T-helper 1 cell treated with Interleukin-12 subunit alpha and Interleukin-12 subunit beta and Interleukin-4 antibody, amounts not matched to agents 30 ng/mL and 1 ng/mL, for 36 hours (primary cell): ENCODE results near the gene COQ8B. TPM values are rescaled to one million over a fixed set of nuclear protein-coding genes. Genes with fewer than 3 reads are reported as not detected.
"Not testable (repeated sequence)": the region's sequence is repeated elsewhere in the genome, so short reads cannot be mapped to it uniquely, and the experiment has no call there.

Experiments used
- intact Hi-C: fragments of 100-400 bp; cut with micrococcal nuclease; formaldehyde crosslinking; loops from one replicate; pipeline ENCODE4 v1.15.1; 2024
- total RNA-seq: library from RNA; stranded (reverse); gene quantifications from 2 replicates; pipeline ENCODE4 v1.2.3, GENCODE V29; 2022

The COQ8B gene
- total RNA-seq, 1 donor from 2014 or later = 33.5 TPM

DNA sequence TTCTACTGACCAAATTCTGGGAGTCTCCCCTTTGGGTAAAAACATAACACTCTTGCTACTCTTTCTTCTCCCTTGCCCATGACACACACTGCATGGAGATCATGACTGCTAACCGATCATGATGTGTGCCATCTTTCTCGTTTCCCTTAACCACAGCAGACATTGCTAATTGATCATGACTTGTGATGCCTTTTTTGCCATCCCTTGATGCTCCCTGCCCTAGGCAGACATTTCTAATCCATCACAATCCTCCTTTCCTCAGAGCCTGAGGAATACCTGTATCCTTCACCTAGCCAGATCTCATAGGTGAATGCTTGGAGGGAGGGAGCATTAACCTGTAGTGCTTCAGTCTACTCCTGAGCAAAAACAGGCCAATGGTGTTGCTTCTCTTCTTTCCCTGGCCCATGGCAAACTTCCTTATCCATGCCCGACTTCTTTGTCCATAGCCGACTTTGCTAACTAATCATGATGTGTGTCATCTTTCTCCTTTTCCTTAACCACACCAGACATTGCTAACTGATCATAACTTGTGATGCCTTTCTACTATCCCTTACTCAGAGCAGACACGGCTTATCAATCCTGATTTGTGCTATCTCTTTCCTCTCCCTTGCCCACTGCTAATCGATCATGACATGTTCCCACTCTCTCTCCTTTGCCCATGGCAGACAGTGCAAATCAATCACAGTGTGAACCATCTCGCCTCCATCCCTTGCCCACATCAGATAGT, 44.0 kb downstream of the COQ8B start:
- intact Hi-C loops = no loop called here

DNA sequence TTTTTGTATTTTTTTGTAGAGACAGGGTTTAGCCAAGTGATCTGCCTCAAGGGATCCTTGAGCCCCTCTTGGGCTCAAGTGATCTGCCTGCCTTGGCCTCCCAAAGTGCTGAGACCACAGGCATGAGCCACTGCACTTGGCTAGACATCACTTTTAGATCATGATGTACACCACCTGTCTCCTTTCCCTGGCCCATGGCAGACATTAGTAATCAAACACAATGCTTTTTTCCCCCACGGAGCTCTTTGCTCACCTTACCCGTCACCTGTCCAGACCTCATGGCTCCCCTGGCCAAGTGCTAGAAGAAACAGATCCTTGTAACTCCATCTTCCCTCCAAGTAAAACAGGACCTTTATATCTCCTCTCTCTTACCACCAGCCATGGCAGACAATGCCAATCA, 44.6 kb downstream of the COQ8B start:
- intact Hi-C loops = no loop called here

DNA sequence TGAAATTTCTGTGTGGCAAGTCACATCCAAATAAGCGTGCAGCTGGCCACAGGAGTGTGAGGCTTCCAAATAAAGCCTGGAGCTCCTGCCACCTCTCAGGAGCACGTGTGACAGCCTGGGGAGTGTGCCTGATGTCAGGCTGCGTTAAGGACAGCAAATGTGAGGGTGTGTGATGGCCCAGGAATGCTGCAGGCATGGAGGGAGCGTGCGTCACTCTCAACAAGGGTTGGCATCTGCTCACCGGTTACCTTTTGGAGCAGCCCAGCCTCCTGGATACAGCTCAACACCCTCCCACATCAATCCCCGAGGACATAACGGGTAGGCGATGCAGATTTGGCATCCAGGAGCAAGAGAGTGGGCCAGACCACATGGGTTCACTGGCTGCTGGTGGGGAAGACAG, 45.3 kb downstream of the COQ8B start:
- intact Hi-C loops = no loop called here

DNA sequence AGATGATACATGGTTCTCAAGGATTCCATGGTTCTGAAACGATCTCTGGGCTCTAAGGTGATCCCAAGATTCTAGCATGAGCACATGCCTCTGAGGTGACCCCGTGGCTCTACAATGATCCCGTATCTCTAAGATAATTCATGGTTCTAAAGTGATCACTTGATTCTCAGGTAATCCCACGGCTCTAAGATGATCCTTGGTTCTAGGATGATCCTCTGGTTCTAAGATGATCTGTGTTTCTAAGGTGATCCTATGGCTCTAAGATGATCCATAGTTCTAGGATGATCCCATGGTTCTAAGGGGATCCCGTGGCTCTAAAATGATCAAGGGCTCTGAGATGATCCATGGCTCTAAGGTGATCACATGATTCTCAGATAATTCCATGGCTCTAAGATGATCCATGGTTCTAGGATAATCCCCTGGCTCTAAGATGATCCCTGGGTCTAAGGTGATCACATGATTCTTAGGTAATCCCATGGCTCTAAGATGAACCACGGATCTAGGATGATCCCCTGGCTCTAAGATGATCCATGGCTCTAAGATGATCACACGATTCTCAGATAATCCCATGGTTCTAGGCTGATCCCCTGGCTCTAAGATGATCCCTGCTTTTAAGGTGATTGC, 47.6 kb downstream of the COQ8B start:
- intact Hi-C loops = no loop called here

DNA sequence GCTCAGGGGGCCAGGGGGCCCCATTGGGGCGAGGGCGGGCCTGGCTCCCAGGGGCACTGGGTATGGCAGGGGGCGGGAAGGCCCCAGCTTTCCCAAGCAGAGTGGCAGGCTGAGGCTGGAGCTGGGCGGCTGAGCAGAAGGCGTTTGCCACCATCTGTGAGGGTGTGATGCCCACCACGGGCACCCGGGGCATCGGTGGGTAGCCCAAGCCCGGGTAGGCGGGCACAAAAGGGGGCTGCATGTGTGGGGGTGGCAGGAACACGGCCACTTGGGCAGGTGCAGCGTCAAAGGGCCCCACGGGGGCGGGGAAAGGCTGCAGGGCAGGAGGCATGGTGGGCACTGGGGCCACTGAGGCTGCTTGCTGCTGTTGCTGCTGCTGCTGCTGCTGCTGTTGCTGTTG, 49.1 kb downstream of the COQ8B start:
- intact Hi-C loops = no loop called here

DNA sequence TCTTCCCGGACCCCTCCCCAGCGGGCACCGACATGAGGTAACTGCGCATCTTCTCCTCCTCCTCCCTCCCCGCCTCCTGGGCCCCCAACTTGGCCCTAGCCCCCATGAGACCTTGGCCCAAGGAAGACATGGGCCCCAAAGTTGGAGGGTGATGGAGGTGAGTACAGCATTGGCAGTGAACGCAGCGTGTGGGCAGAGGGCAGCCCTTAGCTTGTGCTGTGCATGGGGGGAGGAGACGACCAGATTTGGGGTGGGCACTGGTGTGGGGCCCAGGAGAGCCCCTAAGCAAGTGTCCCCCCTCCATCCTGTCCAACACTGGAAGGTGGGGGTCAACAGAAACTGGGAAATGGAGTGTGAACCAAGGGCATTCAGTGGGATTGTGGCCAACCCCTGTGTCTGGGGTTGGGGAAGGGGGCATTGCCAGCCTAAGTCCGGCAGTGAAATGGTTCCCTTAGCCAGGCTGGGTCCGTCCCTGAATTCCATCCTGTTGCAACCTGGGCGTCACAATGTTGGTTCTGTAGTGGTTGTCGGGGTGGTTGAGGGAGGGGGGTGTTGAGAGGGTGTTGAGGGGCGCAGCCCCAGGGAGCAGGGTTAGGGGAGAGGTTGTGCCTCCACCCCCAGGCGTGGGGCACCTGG, 49.8 kb downstream of the COQ8B start:
- intact Hi-C loops = no loop called here

DNA sequence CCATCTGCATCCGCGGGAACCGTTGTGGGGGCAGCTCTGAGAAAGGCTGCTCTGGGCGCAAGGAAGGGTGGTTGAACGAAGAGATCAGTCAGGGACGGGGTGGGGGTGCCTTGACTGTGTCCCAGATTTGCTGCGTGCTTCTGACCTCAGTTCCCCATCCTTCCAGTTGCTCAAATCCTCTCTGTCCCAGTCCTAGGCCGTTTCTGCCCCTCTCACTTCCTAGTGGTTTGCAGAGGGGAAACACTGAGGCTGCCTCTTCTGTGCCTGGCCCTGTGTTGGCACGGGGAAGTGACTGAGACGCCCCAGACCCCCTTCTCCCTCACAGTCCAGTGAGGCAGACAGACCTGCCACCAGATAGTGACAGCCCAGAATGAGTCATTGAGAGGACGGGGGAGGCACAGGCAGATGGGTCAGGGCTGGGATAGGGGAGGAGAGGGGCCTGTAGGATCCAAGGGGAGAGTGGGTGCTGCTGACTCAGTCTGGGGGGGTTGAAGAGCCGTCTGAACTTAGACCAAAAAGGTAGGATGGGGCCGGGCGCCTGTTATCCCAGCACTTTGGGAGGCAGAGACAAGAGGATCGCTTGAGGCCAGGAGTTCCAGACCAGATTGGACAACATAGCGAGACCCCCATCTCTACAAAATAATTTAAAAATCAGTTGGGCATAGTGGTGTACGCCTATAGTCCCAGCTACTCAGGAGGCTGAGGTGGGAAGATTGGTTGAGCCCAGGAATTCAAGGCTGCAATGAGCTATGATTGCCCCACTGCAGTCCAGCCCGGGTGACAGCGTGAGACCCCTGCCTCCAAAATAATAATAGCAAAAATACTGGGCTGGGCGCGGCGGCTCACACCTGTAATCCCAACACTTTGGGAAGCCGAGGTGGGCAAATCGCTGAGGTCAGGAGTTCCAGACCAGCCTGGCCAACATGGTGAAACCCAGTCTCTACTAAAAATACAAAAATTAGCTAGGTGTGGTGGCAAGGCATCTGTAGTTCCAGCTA, 52.7 kb downstream of the COQ8B start:
- intact Hi-C loops = loop anchor here (1.0 to 5.0 kb wide), 10 partner anchors 26 to 644 kb away; partner anchors contain the start of genes NUMBL and SNRPA

DNA sequence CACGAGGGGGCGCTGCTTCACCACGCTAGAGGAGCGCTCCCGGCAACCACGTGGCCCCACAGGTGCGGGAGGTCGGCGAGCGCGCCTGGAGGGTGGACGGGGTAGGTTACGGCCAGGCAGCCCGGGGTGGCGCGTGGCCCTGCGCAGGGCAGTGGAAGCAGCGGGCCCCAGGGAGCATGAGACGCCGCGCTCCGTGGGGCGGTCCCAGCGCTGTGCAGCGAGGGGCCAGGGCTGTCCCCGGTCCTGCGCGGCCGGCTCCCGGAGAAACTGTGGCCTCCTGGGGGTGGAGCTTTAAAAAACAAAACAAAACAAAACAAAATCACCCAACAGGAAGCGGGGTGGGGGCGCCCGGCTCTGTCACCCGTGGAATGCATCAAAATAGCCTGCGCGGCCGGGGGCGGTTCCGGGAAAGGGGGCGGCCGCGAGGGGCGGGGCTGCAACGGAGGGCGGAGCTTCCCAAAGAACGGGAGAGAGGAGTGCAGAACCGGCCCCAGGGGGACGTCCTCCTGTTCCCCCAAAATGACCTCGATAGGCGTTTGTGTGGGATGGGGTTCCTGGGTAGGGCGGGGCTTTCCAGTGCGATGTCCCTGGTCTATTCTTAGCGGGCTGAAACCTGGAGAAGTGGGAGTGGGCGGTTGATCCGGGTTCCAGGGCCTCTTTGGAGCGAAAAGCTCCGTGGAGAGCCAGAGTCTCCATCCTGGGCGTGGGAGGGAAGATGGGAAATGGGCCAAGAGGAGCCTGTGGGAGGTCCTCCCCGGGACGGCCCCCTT, 53.6 kb downstream of the COQ8B start:
- intact Hi-C loops = loop anchor here (1.0 to 5.0 kb wide), 12 partner anchors 27 to 645 kb away; partner anchors contain the start of genes NUMBL and SNRPA

DNA sequence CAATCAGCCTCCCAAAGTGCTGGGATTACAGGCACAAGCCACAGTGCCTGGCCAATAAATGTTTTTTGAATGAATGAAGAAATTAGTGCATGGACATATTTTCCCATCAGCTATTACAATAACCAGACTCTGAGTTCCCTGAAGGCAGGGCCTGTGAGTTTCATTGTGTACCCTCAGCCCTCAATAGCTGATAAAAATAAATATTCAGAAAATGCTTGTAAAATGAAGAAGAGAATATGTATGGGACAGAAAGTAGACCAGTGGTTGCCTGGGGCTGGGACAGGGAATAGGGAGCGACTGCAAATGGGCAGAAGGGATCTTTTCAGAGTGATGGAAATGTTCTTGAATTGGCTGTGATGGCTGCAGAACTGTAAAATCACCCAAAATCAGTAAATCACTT, 55.1 kb downstream of the COQ8B start:
- intact Hi-C loops = loop anchor here (1.0 to 5.0 kb wide), 4 partner anchors 158 to 601 kb away; no protein-coding TSS in a partner anchor

DNA sequence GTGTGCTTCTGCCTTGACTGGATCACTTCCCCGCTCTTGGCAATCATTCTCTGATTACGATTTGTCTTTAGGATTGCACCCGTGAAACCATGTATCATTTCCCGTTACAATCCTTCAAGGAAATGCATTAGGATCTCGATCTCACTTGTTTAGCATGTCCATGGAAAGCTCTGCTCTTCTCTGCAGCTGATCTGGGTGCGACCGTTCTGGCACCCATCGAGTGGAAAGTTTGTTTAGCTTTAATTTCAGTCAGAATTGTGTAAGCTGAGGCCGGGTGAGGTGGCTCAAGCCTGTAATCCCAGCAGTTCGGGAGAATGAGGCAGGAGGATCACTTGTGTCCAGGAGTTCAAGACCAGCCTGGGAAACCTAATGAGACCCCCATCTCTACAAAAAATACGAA, 57.1 kb downstream of the COQ8B start:
- intact Hi-C loops = no loop called here

DNA sequence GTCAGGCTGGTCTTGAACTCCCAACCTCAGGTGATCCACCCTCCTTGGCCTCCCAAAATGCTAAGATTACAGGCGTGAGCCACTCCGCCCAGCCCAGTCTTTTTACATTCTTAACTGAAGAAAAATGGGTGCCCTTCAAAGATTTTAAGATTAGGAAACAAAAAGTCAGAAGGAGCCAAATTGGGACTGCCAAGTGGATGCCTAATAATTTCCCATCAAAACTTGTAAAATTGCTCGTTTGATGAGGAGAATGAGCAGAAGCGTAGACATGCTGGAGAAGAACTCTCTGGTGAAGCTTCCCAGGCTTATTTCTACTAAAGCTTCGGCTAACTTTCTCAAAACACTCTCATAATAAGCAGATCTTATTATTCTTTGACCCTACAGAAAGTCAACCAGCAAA, 57.6 kb downstream of the COQ8B start:
- intact Hi-C loops = no loop called here

DNA sequence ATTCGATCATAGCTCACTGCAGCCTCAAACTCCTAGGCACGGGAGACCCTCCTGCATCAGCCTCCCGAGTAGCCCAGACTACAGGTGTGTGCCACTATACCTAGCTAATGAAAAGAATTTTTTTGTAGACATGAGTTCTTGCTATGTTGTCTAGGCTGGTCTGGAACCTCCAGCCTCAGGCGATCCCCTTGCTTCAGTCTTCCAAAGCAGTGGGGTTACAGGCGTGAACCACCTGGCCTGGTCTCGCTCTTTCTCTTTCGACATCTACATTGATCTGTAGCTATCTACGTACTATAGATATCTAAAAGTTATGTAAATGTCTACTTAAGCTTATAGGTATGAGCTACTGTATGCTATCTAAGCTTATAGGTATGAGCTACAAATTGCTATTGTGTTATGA, 58.7 kb downstream of the COQ8B start:
- intact Hi-C loops = no loop called here

DNA sequence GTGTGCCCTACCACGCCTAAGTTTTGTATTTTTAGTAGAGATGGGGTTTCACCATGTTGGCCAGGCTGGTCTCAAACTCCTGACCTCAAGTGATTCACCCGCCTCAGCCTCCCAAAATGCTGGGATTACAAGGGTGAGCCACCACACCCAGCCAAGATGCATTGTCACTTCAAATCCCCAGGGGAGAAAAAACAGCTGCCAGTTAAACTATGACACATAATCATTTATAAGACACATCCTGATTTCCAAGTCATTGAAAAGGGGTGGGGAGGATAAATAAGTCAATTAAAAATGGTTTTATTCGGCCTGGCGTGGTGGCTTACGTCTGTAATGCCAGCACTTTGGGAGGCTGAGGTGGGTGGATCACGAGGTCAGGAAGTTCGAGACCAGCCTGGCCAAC, 61.0 kb downstream of the COQ8B start:
- intact Hi-C loops = not testable (repeated sequence)

DNA sequence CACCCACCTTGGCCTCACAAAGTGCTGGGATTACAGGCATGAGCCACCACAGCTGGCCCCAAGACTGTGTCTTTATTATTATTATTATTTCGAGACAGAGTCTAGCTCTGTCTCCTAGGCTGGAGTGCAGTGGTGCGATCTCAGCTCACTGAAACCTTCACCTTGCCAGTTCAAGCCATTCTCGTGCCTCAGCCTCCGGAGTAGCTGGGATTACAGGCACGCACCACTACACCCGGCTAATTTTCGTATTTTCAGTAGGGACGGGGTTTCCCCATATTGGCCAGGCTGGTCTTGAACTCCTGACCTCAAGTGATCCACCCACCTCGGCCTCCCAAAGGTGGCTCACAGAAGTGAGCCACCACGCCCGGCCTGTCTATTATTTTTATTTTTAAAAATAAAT, 64.4 kb downstream of the COQ8B start:
- intact Hi-C loops = not testable (repeated sequence)

DNA sequence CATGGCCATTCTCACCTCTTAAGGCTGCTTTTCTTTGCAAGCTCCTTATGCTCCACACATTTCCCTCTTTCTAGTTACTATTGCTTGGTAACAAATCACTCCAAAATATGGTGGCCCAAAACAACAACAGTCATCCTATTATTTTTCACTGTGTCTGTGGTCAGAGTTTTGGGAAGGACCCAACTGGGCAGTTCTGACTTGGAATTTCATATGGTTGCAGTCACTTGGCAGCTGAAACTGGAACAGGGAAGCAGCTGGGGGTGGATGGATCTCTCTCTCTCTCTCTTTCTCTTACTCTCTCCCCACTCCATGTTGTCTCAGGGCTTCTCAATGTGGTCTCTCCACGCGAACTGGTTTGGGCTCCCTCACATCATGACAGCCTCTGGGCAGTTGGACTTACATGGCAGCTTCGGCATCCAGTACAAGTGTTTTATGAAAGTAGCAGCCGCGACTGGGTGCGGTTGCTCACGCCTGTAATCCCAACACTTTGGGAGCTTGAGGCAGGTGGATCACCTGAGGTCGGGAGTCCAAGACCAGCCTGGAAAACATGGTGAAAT, 65.9 kb downstream of the COQ8B start:
- intact Hi-C loops = no loop called here

DNA sequence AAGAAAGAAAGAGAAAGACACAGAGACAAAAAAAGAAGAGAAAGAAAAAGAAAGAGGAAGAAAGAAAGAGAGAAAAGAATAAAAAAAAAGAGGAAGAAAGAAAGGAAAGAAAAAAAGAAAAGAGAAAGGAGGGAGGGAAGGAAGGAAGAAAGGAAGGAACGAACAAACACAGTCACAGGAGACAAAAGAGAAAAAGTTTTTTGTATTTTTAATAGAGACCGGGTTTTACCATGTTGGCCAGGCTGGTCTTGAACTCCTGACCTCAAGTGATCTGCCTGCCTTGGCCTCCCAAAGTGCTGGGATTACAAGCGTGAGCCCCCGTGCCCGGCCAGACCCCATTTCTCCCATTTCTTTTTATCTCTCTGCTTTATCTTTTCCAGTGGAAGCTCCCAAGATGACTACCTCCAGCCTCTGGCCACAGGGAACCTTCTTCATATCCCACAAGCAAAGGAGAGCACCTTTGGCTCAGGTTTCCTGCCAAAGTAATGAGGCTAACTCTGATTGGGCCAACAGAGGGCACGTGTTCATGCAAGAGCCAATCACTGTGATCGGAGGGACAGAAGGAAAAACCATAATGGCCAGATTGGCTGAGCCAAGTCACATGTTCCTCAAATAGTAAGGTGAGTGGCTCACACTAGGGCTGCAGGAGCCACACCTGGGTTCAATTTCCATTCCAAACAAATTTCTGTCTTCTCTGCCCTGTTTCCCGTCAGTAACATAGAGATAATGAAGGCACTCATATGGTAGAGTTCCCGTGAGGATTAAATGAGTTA, 66.6 kb downstream of the COQ8B start:
- intact Hi-C loops = not testable (repeated sequence)

DNA sequence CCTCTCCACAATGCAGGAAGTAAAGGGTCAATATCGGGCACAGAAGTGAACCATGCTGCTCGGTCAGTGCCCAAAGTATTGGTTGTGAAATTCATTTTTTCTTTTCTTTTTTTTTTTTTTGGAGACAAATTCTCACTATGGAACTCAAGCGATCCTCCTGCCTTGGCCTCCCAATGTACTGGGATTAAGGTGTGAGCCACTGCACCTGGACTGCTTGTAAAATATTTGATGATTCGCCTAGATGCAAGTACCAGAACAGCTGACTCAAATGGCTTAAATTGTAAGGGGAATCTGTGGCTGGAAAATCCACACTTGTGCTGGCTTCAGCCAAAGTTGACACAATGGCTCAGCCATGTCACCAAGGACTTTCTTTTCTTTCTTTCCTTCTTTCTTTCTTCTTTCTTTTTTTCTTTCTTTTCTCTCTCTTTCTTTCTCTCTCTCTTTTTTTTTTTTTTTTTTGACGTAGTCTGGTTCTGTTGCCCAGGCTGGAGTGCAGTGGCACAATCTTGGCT, 69.9 kb downstream of the COQ8B start:
- intact Hi-C loops = no loop called here

DNA sequence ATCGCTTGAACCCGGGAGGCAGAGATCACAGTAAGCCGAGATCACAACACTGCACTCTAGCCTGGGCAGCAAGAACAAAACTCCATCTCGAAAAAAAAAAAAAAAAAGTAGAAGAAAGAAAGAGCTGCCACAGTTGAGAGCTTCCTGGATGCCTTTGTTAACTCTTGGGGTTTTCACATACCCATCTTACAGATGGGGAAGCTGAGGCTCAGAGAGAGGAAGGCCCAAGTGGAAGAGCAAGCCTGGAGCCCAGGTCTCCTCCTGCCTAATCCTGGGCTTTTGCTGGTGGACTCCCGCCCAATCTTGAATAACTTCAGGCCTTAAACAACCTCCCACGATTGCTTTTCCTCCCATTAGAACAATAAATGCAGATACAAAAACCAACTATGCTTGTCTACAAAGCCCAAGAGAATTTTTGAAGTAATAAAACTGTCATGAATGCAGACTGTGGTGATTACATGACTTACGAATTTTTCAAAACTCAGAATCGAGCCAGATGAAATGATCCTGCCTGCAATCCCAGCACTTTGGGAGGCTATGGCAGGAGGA, 73.9 kb downstream of the COQ8B start:
- intact Hi-C loops = no loop called here
